SK-N-SH treated with all-trans-retinoic acid at 6 μM for 48 hours (cell line): ENCODE data around the gene ZBTB16.

Source experiments
- ARNTL ChIP-seq: fragments of 450-650 bp; formaldehyde crosslinking; IDR thresholded peaks from 2 replicates; pipeline ENCODE4 v1.5.0; 2020; ENCODE audit warnings: low read depth, mild to moderate bottlenecking, moderate library complexity, borderline replicate concordance
- CREB5 ChIP-seq: fragments of 250-450 bp; sonication (Bioruptor Pico); IDR thresholded peaks from 2 replicates; pipeline ENCODE4 v1.5.1; 2020; ENCODE audit warnings: low read depth, mild to moderate bottlenecking, moderate library complexity
- ESRRG ChIP-seq: fragments of 250-450 bp; sonication (Bioruptor Pico); IDR thresholded peaks from 2 replicates; pipeline ENCODE4 v1.6.1; 2021; ENCODE audit warnings: mild to moderate bottlenecking
- ISL1 ChIP-seq: fragments of 250-450 bp; sonication (Bioruptor Pico); IDR thresholded peaks from 2 replicates; pipeline ENCODE4 v2.1.2; 2022; ENCODE audit warnings: mild to moderate bottlenecking, moderate library complexity
- POU6F1 ChIP-seq: fragments of 250-450 bp; sonication (Bioruptor Pico); IDR thresholded peaks from 2 replicates; pipeline ENCODE4 v1.8.0; 2021; ENCODE audit warnings: low read depth, mild to moderate bottlenecking, moderate library complexity, borderline replicate concordance
- TSHZ2 ChIP-seq: fragments of 250-450 bp; sonication (Bioruptor Pico); IDR thresholded peaks from 2 replicates; pipeline ENCODE4 v1.5.0; 2020; ENCODE audit warnings: mild to moderate bottlenecking, moderate library complexity
- ZFP3 ChIP-seq: fragments of 250-450 bp; sonication (Bioruptor Pico); IDR thresholded peaks from 2 replicates; pipeline ENCODE4 v1.5.0; 2020; ENCODE audit warnings: mild to moderate bottlenecking, moderate library complexity
- ZFP30 ChIP-seq: fragments of 450-650 bp; formaldehyde crosslinking; IDR thresholded peaks from 2 replicates; pipeline ENCODE4 v1.5.0; 2022; ENCODE audit warnings: mild to moderate bottlenecking, moderate library complexity

- TF ChIP-seq TSHZ2 (CRISPR knock-in tag) = no peak
- no peak for TF ChIP-seq ZFP30 (CRISPR knock-in tag)
- no peak for TF ChIP-seq ZFP3 (CRISPR knock-in tag)
- TF ChIP-seq ARNTL (CRISPR knock-in tag) = no peak
- TF ChIP-seq CREB5 (CRISPR knock-in tag) = no peak
- TF ChIP-seq ISL1 = no peak
- TF ChIP-seq ESRRG (CRISPR knock-in tag) = no peak
- TF ChIP-seq POU6F1 (CRISPR knock-in tag) = no peak
Observed at GRCh38 chr11:114130115-114130576, 70.6 kb downstream of the ZBTB16 start.
